GM19455 (cell line): ENCODE results near the gene GCH1.
"Not testable (repeated sequence)": the region's sequence is repeated elsewhere in the genome, so short reads cannot be mapped to it uniquely, and the experiment has no call there.

Experiments
- ATAC-seq: cut with Tn5 transposase; IDR thresholded peaks from one replicate; pipeline ENCODE4 v1.9.1; 2021; ENCODE audit not compliant: unreplicated experiment

Gene GCH1

DNA sequence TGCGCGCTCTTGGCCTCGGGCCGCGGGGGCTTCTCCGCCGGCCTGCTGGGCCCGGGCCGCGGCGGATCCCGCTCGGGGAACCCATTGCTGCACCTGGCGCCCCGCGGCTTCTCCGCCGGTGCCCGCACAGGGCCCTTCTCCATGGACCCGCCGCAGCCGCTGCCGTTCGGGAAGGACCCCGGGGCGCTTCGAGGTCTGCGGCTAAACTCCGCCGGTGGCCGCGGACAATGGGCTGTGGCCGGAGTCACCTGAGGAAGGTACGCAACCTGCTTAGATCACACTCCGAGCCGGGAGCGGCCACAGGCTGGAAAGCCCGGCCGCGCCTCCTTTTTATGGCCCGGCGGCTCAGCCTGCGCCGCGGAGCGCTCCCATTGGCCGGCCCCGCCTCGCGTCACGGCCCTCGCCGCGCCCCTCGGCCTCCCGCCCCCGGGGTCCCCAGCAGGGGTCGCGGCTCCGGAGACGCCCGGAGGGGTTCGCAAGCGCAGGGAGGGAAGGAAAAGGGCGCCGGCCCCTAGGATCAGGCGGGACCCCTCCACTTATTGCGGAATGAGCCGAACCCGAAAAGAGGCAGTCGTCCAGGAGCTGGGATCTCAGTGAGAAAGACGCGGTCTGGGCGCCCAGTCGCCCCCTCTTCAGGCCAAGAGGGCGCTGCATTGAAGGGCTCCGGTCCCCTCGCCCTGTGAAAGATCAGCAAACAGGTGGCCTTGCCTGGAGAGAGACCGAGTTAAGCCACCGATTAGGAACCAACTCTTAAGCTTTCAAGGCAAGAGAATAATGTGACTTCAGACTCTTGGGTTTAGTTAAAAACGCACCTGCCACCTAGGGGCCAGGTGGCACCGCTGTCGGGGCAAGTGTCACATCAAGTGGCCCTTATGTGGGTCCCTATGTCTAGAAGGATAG, at the start of gene GCH1:
Gene GCH1, minus strand, starts transcription at position 306 of the 900 bp plus-strand sequence. Its CDS starts 163 bp downstream, at position 143.
- peak; percentile 84 for ATAC-seq

GRCh38 chr14:54947230-54947629, 44.6 kb upstream of the GCH1 start:
- ATAC-seq: no peak

DNA sequence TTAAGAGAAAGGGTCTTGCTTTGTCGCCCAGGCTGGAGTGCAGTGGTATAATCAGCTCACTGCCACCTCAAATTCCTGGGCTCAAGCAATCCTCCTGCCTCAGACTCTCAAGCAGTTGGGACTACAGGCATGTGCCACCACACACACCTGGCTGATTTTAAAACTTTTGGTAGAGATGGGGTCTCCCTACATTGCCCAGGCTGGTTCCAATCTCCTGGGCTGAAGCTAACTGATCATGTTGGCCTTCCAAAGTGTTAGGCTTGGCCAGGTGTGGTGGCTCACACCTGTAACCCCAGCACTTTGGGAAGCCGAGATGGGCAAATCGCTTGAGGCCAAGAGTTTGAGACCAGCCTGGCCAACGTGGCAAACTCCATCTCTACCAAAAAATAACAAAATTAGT, 43.9 kb upstream of the GCH1 start:
- ATAC-seq: no peak

GRCh38 chr14:54944737-54945391, 42.2 kb upstream of the GCH1 start:
- no peak for ATAC-seq

DNA sequence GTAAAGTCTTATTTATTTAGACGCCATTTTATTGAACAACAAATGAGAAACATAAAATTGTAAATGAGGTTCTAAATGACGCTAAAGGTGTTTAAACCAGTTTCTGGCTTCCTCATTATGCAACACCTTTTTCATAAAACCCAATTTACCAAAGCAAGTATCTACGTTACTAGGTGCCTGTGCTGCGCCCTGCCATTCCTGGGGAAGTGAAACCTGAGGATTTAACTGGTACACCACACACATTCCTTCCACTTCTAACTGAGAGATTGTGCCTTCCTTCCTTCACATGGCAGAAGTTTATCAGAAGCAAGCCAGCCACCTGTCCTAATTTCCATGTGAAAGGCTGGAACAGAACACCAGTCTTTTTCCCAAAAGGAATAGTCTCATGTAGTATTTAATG, 40.3 kb upstream of the GCH1 start:
- ATAC-seq: no peak

DNA sequence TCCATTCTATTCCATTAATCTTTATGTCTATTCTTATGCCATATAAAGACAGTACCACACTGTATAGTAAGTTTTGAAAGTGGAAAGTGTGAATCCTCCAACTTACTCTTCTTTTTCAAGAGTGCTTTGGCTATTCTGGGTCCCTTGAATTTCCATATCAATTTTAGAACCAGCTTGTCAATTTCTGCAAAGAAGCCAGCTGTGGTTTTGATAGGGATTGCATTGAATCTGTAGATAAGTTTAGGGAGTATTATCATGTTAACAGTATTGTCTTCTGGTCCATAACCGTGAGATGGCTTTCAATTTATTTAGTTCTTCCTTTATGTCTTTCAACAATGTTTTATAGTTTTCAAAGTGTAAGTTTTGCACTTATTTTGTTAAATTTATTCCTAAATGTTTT, 34.2 kb upstream of the GCH1 start:
- ATAC-seq: no peak

DNA sequence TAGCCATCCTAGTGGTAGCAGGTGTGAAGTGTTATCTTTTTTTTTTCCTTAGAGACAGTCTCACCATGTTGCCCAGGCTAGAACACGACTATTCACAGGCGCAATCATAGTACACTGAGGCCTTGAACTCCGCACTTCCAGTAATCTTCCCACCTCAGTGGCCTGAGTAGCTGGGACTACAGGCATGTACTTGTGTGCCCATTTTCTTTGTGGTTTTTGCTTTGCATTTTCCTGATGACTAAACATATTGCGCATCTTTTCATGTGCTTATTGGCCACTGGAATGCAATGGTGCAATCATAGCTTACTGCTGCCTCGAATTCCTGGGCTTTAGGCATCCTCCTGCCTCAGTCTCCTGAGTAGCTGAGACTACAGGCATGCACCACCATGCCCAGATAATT, 33.3 kb upstream of the GCH1 start:
- no peak for ATAC-seq

DNA sequence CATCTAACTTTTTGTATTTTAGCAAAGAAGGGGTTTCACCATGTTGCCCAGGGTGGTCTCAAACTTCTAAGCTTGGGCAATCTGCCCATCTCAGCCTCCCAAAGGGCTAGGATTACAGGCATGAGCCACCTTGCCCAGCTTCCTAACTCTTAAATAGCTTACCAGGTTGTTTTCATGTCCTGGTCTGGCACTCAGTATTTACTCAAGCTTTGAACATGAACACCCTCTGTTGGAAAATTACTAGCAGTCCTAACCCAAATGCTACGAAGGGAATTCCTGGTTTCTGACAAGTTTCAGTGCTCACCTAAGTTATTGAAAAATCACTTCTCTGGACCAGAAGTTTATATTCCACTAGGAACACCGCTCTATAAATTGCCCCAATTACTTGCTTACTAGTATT, 32.5 kb upstream of the GCH1 start:
- ATAC-seq: no peak

- ATAC-seq: no peak
Observed at GRCh38 chr14:54933006-54933405, 30.4 kb upstream of the GCH1 start.

GRCh38 chr14:54931598-54932340, 29.1 kb upstream of the GCH1 start:
- no peak for ATAC-seq

GRCh38 chr14:54931101-54931500, 28.5 kb upstream of the GCH1 start:
- no peak for ATAC-seq

GRCh38 chr14:54929556-54929955, 26.9 kb upstream of the GCH1 start:
- ATAC-seq: no peak

DNA sequence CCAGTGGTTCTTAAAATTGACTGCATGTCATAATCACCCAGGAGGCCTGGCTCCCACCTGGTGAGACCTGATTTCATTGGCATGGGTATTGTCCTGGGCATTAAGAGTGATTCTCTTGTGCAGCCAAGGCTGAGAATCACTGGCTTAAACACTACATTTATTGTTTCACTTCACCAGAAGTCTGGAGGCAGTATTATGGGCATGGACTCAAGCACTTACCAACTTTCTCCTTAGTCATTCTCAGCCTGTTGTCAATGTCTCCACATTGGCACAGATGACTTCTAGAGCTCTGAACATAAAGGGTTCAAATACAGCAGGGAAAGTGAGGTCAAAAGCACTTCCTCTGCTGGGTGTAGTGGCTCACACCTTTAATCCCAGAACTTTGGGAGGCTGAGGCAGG, 25.6 kb upstream of the GCH1 start:
- ATAC-seq: no peak

- ATAC-seq: no peak
Observed at GRCh38 chr14:54927551-54927950, 24.9 kb upstream of the GCH1 start.

DNA sequence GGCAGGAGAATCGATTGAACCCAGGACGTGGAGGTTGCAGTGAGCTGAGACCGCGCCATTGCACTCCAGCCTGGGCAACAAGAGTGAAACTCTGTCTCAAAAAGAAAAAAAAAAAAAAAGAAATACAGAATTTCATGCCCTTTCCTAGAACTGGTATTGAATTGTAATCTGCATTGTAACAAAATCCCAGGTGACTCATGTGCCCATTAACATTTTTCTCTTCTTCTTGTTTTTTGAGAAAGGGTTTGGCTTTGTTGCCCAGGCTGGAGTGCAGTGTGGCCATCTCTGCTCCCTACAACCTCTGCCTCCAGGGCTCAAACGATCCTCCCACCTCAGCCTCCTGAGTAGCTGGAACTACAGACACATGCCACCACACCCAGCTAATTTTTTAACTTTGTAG, 23.9 kb upstream of the GCH1 start:
- not testable (repeated sequence) for ATAC-seq

DNA sequence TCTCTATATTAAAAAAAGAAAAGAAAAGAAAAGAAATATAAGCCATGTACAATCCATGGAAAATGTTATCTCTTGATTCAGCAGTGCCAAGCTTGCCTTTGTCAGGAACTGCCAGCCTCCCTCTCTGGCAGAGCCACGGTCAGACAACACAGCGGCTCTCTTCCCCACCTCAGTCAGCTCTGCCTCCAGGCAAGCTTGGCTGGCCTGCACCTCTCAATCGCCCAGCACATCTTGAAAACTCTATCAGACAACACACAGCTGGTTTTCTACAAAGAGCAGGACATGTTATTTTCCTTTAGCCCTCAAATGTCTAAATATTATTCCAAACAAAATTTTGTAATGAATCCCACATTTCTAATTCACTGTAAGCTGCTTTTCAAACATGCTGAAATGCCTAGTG, 20.0 kb upstream of the GCH1 start:
- ATAC-seq: no peak

DNA sequence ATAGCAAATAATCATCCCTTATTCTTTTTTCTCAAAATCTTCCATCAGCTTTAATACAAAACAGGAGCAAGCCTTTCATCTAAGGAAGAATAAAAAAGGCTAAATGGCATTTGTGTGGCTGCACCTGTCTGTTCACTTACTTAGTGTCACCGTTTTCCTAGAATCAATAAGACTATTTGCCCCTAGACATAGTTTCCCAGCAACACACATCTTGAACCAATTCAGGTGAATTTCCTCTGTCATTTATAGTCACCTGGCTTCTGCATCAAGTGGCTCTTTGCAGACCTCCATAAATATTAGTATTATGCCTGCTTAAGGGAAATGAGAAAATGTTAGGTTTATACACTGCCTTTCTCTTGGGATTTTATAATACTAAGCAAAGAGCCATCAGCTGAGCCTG, 17.4 kb upstream of the GCH1 start:
- no peak for ATAC-seq

DNA sequence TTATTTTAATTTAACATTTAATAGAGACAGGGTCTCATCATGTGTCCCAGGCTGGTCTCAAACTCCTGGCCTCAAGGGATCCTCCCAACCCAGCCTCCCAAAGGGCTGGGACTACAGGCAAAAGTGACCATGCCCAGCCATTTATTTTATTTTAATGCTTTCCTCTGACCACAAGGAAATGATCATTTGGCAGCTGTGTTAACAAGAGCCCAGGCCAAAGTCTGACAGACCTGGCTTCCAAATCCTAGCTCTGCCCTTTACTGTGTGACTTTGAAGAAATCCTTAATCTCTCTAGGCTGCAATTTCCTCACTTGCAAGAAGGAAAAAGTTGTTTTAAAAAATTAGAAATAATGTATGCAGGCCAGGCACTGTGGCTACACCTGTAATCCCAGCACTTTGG, 16.7 kb upstream of the GCH1 start:
- ATAC-seq: no peak

DNA sequence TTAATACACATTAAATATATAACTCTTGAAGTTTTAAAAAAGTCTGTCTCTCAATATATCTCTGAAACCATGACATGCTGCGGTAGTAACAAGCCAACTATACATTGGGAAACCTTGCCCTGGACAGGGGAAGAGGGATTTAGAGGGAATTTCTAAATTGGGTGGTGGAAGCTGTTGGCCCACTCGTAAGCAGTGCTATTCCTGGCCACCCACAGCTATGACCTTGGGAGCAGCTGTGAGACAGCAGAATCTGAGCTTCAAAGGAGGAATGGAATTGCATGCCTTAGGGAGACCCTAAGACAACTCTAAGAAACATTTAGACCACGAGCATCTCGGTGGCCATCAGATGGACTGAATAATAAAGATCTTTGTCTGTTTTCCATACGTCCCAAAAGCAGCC, 15.8 kb upstream of the GCH1 start:
- no peak for ATAC-seq

DNA sequence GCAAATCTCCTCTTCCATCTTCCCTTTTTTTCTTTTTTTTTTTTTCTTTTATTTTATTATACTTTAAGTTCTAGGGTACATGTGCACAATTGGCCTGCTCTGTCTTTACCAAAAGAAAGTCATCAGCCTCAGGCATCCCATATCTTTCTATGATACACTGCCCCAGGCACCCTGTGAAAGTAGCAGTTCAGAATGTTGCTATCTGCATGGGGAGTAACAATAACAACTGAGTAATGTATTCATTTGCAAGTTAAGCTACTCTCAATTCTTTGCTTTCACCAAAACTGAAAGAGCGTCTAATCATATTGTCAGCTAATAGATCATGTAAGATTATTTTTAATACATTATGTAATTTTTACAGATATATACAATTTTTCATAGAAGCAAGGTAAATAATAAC, 13.5 kb upstream of the GCH1 start:
- no peak for ATAC-seq

- no peak for ATAC-seq
Observed at GRCh38 chr14:54909817-54910558, 7.4 kb upstream of the GCH1 start.
